ENCODE measurements around the gene TEDC1.

The TEDC1 gene

DNA sequence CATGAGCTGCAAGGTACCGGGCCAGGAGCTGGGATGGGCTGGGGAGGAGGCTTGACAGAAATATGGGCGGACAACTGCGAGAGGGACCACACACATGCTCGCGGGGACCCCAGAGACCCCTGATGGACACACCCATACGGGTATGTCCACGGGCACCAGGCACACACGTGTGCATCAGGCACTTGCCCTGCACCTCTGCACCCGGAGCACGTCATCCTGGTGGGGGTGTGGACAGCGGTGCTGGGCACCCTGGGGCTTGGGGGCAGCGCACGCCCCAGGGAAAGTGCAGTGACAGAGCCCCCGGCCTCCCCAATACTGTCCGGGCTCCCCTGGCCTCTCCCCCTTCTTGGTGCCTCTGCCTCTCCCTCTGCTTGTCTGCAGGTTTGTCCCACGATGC is 6.1 kb upstream of the TEDC1 start:
- no peak for DNase-seq (ENCODE audit: low read depth in 3 of 3)

DNA sequence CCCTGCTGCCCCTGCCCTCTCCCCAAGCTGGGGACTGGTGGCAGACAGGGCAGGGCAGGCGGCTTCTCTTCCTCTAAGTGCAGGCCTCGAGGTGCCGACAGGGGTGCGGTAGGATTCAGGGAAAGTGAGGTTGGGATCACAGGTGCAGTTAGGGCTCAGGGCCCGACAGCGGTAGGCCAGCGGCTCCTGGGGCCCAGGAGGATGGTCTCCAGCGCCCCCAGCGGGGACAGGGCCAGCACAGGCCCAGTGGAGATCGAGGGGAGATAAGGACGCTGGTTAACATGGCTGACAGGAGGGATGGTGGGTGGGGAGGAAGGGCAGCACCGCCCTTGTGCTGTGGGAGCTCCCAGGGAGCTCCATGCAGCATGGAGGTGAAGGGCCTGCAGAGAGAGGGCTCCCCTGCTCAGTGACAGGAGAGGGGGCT is 5.3 kb upstream of the TEDC1 start:
- DNase-seq (ENCODE audit: low read depth in 3 of 3): no peak

DNA sequence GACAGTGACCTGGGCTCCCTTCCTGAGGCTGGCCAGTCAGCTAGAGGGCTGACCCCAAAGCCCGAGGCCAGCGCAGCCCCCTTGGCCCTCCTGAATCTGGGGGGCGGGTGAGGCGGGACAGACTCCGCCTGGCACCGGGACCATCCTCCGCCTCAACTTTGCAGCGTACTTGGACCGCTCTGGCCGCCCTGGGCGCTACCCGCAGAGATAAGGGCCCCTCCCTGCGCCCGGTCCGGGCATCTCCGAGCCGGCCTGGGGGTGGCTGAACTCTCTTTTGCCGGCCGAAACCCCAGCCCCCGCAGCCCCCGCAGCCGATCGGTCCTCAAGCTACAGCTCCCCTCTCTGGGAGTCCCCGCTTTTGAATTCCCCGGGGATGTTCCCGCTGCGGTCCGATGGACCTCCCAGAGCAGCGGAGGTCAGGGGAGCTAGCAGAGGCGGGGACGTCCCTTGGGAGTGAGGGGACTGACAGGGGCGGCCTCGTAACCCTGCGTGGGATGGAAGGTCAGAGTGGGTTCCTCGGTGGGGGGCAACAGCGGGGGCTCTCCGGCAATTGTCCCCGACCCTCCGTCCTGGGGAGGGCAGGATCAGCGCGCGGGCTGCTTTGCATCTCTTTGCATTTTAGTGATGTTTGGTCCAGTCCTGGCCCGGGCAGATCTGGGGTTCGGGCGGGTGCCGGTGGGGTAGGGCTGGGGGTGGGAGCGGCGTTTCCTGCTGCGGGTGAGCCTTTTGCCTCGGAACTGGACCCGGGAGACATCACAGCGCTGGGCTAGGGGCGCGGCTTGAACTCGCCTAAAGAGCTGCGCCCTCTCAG is 4.7 kb upstream of the TEDC1 start, which contains the start of gene CRIP1:
CRIP1 (plus strand) TSS at position 724 of the 811 bp plus-strand sequence. CDS start 374 bp downstream, outside the sequence.
- no peak for DNase-seq (ENCODE audit: low read depth in 3 of 3)

DNA sequence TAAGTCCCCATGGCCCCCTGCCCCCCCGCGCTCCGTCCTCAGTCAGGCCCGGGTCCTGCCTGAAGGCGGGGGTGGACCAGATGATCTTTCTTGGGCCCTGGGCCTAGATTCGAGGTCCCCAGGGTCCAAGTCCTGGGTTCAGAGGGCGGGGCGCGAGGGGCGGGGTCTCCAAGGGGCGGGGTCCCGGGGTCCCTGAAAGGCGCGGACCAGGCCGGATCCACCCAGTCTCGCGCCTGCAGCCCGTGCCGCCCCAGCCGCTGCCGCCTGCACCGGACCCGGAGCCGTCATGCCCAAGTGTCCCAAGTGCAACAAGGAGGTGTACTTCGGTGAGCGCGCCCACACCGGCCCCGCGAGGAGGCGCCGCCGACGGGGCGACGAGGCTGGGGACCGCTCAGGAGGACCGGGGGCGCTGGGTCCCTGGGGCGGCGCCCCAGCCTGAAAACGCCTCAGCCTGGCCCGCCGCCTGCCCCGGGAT is 4.0 kb upstream of the TEDC1 start:
- DNase-seq (ENCODE audit: low read depth in 3 of 3): no peak

DNA sequence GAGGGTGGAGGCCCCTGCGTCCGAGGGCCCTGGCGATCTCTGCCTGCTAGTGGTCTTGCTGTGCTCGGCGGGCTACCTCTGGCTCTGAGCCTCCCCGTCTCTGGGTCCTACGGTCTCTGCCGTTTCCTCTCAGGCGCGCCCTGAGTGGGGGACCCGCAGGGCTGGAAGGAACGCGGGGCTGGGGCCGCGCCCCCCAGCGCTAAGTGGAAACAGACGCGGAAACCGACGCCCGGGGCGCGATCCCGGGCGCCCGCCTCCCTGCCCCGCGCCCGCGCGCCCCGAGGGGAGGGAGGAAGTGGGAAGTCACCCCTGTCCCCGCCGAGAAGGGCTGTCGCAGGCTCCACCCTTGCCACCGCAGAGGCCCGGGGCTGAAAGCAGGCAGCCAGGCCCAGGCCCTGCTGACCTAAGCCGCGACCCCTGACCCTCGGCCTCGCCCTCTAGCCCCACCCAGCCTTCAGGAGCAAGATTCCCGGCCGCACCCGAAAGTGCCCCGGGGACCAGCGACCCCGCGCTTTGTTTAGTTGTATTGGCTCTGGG is 3.5 kb upstream of the TEDC1 start:
- no peak for DNase-seq (ENCODE audit: low read depth in 3 of 3)

DNA sequence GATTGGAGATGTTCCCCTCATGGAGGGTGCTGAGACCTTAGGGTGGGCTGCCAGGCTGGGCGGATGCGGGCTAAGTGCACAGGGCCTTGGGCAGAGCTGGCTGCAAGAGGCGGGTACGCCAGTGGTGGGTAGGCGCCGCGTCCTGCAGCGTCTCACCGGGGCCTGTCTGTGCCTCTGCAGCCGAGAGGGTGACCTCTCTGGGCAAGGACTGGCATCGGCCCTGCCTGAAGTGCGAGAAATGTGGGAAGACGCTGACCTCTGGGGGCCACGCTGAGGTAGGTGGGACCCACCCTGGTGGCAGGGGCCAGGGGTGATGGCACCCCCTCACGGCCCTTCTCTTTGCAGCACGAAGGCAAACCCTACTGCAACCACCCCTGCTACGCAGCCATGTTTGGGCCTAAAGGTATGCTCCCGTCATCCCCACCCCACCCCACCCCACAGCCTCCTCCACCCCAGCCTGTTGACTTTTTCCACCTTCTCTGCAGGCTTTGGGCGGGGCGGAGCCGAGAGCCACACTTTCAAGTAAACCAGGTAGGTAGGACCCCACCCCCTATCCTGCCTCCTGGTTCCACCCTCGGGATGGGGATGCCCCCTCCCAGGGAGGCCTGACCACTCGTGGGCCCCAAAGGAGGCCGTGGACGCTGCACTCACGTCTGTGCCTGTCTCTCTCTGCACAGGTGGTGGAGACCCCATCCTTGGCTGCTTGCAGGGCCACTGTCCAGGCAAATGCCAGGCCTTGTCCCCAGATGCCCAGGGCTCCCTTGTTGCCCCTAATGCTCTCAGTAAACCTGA is 2.9 kb upstream of the TEDC1 start:
- DNase-seq (ENCODE audit: low read depth in 3 of 3): no peak

DNA sequence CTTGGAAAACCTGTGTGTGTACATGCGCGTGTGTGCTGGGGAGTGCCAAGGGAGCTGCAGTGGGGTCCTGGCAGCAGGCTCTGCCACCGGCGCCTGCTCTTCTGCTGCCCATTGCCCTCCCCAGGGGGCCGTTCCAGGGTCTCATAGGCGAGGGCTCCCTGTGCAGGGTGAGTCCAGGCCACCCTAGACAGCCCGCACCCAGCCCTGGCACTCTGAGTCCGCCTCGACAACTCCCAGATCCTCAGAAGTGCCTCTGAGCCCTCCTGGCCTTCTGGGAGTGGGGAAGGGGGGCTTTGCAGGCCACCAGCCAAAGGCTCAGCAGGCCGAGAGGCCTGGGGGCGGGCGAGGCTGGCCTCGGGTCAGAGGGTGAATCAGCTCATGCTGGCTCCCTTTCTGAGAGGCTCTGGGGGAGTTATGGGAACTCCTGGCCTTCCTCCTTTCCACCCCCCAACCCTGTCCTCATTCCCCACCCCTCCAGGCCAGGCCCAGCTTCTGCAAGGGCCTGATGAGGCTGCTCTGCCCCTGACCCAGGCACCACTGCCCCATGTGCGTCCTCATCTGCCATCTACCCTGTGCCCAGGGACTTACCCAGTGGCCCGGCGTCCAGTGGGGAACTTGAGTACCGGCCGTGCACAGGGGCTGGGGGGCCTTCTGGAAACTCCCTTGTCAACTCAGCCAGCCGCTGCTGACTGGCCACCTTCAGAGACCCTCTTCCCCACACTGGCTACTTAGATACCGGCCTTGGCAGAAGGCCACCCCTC is 2.1 kb upstream of the TEDC1 start:
- DNase-seq (ENCODE audit: low read depth in 3 of 3): no peak

DNA sequence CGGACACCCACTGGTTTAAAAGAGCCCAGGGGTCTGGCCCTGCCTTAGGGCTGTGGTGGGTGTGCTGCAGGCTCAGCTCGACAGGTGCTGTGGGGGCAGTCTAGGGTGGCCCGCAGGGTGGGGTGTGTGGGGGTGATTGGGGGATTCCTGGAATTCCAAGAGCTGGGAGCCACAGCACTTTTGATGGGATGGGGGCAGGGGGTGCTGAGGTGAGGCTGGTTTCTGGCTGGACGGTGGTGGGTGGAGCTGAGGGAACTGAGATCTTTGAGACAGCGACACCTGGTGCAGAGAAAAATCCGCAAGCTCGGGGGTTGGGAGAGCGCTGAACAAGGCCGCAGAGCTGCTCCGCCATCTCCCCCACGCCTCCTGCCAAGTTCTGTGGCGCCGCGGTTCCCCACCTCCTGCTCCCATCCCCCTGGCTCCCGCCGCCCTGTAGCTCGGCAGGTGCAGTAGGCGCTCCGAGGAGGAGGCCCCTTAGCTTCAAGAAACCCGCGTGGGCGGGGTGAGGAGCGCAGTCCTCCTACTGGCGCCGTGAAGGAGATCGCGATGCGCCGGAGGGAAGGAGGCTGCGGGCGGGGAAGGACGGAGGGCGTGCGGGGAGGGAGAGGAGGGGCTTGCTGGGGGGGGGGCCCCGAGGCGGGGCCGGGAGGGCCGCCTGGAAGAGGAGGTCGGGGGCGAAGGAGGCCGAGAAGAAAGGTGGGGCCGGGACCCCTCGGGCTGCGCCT is 1.3 kb upstream of the TEDC1 start:
- peak; percentile 65 to 74 (median 68) for DNase-seq (ENCODE audit: low read depth in 3 of 3)

DNA sequence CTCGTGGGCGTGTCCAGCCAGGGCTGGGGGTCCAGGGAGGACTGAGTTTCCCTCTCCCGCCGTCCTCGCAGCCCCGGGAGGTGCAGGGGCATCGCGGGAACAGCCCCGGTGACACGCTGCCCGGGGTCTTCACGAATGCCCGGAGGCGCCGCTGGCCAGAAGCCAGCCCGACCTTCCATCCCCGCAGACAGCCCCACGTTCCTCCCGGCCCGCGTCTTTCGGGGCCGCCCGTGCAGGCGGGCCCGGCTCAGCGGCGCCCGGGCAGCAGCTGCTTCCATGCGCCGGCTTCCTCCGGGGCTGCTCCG is 827 bp upstream of the TEDC1 start:
- DNase-seq (ENCODE audit: low read depth in 3 of 3): peak in 1 of 3 experiments; percentile 54

DNA sequence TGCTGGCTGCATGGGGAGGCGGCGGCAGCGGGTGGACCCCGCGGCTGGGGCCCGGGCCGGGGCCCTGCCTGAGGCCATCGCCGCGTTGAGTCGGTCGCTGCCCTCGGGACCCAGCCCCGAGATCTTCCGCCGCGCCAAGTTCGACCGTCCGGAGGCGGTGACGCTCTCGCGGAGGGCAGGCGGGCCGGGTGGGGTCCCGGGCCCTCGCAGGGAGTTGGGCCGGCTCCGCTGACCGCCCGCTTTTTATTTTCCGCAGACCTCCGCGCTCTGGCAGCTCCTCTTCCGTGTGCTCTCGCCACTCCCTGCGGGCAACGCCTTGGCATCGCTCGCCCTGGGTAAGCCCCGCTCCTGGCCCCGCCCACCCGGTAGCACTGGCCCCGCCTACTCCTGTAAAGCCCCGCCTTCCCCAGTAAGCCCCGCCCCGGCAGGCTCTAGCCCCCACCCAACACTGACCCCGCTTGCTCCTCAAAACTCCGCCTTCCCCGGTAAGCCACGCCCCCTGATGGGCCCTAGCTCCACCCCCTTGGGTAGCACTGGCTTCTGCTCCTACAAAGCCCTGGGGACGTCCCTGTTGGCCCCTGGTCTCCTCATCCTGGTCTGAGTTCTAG is 424 bp downstream of the TEDC1 start:
- peak; percentile 75 to 79 (median 78) for DNase-seq (ENCODE audit: low read depth in 3 of 3)

DNA sequence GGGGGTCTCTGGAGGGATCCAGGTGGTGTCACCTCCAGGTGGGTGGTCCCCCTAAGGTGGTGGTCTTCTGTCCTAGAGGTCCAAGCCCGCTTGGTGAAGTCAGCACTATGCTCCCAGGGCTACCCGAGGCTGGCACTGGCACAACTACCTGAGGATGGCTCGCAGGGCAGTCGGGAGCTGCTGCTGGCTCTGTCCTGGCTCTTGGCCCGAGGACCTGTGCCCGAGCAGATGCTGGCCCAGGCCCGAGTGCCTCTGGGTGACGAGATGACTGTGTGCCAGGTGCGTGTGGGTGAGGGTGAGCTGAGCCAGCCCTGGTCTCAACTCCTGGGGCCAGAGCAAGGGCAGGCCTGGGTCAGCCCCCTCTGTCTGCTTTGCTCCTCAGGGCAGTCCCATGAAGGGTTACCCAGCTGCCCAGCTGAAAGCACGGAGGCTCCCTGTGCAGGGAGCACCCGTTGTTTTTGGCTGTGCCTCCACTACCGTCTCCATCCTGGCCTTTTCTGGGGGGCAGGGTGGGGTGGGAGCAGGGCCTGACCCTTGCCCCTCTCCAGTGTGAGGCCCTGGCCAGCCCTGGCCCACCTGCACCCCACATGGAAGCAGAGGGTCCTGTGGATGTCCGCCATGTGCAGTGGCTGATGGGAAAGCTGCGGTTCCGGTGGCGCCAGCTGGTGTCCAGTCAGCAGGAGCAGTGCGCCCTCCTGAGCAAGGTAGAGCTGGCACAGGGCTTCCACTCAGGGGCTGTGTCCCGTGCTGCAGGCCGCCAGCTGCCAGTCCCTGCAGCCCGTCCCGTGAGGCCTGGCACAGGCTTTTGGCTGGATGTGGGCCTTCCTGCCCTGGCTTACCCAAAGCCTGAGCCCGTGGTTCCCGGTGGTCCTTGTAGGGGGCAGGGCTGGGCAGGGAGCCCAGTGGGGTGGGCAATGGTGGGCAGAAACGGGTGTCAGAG is 1.3 kb downstream of the TEDC1 start:
- DNase-seq (ENCODE audit: low read depth in 3 of 3): no peak

DNA sequence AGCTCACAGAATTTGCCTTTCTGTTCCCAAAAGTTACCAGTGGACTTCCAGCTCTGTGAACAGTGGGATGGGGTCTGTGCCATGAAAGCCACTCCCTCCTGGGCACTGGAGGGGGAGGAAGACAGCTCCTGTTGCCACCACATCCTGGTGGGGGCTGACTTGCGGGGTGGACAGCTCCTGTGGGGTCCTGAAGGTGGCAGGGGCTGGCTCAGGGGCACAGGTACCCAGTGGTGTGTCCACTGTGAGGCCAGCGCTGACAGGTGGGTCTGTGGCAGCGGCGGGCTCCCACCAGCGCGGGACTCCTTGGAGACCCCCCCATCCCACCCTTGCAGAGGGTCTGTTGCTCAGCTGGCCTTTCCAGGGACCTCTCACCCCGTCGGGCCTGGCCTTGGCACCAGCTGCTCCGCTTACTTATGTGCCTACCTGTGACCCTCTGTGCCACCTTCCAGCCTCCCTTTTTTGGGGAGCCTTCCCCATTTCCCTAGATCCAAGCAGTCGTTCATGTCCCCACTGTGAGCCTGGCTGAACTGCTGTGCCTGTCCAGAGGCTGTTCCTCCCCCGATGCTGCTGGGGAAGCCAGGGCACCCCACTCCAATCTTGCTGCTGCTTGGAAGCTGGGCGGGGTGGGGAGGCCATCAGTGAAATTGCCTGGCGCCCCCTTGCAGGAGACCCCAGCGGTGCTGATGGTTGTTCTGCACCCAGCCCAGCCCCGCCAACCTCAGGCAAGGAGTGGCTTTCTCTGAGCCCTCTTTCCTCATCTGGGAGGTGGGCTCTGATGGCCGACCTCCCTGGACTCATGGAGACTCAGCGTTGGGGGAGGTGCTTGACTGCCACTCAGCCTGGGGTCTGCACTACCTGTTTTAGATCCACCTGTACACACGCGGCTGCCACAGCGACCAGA is 2.2 kb downstream of the TEDC1 start:
- DNase-seq (ENCODE audit: low read depth in 3 of 3): no peak

DNA sequence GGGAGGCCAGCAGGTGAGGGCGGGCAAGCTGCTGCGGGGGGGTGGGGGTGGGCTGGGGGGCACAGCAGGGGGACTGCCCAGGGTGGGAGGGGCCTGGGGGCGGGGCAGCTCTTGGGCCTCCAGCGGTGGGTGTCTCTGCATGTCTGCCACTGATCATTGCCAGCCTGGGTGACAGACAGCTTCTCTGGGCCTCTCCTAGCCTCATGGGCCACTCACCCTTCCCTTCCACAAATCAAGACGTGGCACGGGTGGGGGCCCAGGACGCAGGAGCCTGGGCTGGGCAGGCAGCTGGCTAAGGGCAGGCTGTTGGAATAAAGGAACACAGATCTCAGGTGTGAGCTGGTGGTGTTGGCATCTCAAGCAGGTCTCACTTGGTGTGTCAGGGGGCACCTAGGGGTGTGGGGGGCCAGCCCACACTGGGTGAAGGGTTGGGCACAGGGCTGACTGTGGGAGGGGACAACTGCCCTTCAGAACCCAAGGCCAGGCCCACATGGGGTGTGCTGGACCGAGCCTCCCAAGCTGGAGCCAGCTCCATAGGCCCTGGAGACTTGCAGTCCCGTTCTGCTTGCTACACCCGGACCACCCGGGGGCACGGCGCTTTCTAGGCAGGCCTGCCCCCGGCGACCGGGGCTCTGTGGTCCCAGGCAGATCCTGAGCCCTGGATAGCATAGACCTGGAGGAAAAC is 3.0 kb downstream of the TEDC1 start:
- no peak for DNase-seq (ENCODE audit: low read depth in 3 of 3)

DNA sequence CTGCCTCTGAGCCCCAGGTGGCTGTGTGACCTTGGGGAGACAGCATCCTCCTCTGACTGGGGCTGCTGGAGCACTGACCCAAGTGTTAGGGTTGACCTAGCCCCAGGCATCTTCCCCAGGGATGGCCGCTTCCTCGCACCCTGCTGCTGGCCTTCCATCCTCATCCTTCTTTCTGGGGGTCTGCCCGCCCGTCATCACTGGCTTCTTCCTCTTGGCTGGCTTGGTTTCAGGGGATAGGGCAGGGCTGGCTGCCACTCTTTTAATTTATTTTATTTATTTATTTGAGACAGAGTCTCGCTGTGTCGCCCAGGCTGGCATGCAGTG is 3.5 kb downstream of the TEDC1 start:
- no peak for DNase-seq (ENCODE audit: low read depth in 3 of 3)

DNA sequence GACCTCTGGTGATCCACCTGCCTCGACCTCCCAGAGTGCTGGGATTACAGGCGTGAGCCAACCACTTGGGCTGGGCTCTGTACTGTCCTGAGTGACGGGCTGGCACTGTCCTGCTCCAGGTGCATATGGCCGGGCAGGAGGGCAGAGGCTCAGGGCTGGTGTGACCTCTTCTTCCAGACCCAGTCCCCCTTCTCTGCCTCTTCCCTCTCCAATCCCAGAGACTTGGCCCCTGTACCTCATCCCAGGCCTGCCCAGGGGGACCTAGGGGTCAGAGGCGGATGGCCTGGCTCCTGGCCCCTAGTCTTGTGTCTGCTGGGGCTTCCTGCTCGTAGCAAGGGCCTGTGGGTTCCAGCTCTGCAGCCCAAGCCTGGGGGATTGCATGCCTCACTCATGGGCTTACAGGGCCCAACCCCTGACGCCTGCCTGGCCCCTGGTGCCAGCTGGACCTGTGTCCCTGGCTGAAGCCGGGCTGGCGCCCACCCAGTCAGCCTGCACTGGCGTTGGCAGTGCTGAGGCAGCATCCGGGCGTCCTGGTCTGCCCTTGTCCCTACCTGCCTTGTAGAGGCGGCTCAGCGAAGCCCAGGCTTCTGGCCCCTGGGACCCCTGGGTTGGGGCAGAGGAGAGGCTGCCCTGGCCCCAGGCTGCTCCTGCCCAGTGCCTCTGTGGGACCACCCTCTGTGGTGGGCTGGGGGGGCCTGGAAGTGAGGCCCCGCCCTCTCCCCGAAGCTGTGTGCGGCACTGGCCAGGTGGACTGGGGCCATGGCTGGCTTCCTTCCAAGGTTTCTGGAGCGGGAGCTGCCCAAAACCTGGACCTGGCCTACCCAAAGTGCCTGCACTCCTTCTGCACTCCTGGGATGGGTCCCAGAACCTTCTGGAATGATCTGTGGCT is 4.3 kb downstream of the TEDC1 start:
- DNase-seq (ENCODE audit: low read depth in 3 of 3): no peak

DNA sequence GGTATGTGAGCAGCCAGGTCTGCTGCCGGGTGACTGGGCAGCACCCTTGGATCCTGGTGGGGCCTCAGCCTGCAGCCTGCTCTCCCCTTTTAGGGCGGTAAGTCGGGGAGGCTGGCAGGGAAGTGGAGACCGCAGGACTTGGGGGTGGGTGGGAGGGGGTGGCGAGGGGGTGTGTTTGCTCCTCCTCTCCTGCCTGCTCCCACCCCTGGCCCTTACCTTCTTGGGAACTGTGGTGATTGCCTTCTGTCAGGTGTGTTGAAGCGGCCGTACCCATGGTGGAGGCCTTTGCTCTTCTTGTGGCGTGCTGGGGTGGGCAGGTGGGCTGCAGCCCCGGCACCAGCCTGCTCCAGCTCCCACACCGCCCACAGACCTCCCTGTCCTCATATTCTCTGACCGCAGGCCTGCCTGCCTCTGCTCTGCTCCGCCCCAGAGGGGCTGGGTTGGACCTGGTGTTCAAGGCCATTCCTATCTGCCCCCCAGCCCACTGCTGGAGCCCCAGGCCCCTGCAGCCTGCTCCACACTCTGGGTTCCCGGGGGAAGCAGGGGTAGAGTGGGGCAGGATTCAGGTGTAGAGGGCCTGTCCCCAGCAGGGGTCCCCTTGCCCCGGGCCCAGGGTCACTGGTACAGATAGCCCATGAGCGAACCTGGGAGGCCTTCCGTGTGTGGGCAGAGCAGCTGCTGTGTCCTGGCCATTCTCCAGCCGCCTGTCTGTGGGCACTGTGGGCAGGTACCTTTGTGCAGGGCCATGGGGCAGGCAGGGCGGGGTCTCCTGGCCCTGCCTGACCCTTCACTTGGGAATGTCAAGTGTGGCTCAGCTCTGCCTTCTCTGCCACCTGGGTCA is 5.2 kb downstream of the TEDC1 start:
- no peak for DNase-seq (ENCODE audit: low read depth in 3 of 3)

Measured in stimulated activated CD4-positive, alpha-beta T cell treated with anti-CD3 and anti-CD28 coated beads, TNF-alpha, amount 100 ng/mL, for 4 hours (primary cell).